Osteocyte (in vitro differentiated cells): Measurements from ENCODE around the gene ARHGEF37. TPM values are rescaled to one million over a fixed set of nuclear protein-coding genes. Genes with fewer than 3 reads are reported as not detected.

ENCODE experiments used
- DNase-seq: peaks from one replicate; pipeline ENCODE4 v3.0.0; 2021; ENCODE audit warnings: mixed read lengths; ENCODE audit not compliant: unreplicated experiment; ENCODE audit errors: extremely low spot score
- H3K27ac Mint-ChIP-seq: one replicate; pipeline ENCODE4 v1.8.0; 2021; ENCODE audit warnings: mild to moderate bottlenecking, mixed read lengths; ENCODE audit not compliant: unreplicated experiment
- H3K27me3 Mint-ChIP-seq: one replicate; pipeline ENCODE4 v1.8.0; 2021; ENCODE audit warnings: mixed read lengths; ENCODE audit not compliant: unreplicated experiment
- H3K36me3 Mint-ChIP-seq: one replicate; pipeline ENCODE4 v1.8.0; 2021; ENCODE audit warnings: mixed read lengths; ENCODE audit not compliant: unreplicated experiment
- H3K4me1 Mint-ChIP-seq: one replicate; pipeline ENCODE4 v1.8.0; 2021; ENCODE audit warnings: mixed read lengths; ENCODE audit not compliant: unreplicated experiment
- H3K4me3 Mint-ChIP-seq: one replicate; pipeline ENCODE4 v1.8.0; 2021; ENCODE audit warnings: mild to moderate bottlenecking, moderate library complexity, mixed read lengths; ENCODE audit not compliant: unreplicated experiment
- H3K9me3 Mint-ChIP-seq: one replicate; pipeline ENCODE4 v1.8.0; 2021; ENCODE audit warnings: mixed read lengths; ENCODE audit not compliant: unreplicated experiment
- total RNA-seq: library from RNA; stranded (reverse); gene quantifications from 2 replicates; pipeline ENCODE4 v1.2.1, GENCODE V29; 2021
- TF ChIP-seq, protein P1 (sequence below): fragments of 200-600 bp; sonication (generic); IDR thresholded peaks from 2 replicates; pipeline ENCODE4 v1.5.0; 2021; ENCODE audit warnings: antibody characterized with exemption, mild to moderate bottlenecking, moderate library complexity

ARHGEF37 gene
- total RNA-seq, 1 donor from 2014 or later = 8.9 TPM

DNA sequence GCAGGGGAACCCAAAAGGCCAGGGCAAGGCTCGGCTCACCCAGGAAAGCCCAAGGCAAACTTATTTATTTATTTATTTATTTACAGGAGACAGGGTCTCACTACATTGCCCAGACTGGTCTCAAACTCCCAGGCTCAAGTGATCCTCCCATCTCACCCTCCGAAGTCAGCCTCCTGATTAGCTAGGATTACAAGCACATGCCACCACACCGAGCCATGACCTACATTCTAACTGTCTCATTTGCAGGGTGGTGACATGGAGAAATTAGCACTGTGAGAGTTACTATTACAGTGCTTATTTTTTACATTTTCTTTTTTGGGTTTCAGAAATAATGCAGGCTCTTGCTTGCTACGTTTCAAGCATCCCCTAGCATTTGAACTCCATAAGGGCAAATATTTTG is 18.1 kb downstream of the ARHGEF37 start:
- Mint-ChIP-seq H3K4me3 (no peak overlapping the region), H3K36me3 (peaks cover 18% of the 10 kb centered on the region), H3K27ac (no peak overlapping the region), H3K27me3 (no peaks in the 10 kb centered on the region), H3K4me1 (peaks cover 26% of the 10 kb centered on the region), H3K9me3 (no peaks in the 10 kb centered on the region)
- TF ChIP-seq, protein P1, sequence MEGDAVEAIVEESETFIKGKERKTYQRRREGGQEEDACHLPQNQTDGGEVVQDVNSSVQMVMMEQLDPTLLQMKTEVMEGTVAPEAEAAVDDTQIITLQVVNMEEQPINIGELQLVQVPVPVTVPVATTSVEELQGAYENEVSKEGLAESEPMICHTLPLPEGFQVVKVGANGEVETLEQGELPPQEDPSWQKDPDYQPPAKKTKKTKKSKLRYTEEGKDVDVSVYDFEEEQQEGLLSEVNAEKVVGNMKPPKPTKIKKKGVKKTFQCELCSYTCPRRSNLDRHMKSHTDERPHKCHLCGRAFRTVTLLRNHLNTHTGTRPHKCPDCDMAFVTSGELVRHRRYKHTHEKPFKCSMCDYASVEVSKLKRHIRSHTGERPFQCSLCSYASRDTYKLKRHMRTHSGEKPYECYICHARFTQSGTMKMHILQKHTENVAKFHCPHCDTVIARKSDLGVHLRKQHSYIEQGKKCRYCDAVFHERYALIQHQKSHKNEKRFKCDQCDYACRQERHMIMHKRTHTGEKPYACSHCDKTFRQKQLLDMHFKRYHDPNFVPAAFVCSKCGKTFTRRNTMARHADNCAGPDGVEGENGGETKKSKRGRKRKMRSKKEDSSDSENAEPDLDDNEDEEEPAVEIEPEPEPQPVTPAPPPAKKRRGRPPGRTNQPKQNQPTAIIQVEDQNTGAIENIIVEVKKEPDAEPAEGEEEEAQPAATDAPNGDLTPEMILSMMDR = no peak
- DNase-seq = no peak

DNA sequence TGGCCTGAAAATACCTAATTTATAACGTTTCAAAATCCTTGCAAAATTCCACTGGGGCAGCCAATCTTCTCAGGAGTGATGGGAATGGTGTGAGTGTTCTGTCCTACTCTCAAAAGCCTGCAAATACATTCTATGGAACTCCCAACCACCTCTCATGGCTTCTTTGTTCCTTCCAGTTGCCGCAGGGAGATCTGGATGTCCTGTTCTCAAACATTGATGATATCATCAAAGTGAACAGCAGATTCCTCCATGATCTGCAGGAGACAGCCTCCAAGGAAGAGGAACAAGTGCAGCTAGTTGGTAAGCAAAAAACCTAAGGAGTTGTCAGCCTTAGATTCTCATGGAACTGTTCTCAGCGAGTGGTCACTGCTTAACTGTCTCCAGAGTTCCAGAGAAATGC is 19.6 kb downstream of the ARHGEF37 start:
- no peaks in the 10 kb centered on the region for H3K27me3 Mint-ChIP-seq
- peaks cover 18% of the 10 kb centered on the region for H3K36me3 Mint-ChIP-seq
- no peak overlapping the region for H3K4me3 Mint-ChIP-seq
- no peaks in the 10 kb centered on the region for H3K9me3 Mint-ChIP-seq
- H3K27ac Mint-ChIP-seq = no peak overlapping the region
- DNase-seq = no peak
- TF ChIP-seq, protein P1 = no peak
- H3K4me1 Mint-ChIP-seq = peaks cover 17% of the 10 kb centered on the region

DNA sequence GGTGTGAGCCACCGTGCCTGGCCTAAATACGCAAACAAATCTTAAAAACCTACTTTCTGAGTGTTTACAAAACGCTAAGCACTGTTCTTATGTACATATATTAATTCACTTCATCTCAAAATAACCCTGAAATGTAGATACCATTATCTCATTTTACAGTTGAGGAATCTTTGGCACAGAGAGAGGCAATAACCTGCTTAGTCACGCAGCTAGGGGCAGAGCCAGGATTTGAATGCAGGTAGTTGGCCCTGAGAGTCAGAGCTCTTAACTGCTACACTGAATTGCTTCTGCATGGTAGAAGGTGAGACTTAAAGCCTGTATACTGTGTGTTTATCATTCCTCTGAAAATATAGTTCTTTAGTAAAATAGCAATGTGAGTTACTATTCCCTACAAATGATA is 21.9 kb downstream of the ARHGEF37 start:
- no peak overlapping the region for H3K4me3 Mint-ChIP-seq
- H3K9me3 Mint-ChIP-seq = no peaks in the 10 kb centered on the region
- H3K36me3 Mint-ChIP-seq = peaks cover 18% of the 10 kb centered on the region
- H3K4me1 Mint-ChIP-seq = peaks cover 22% of the 10 kb centered on the region
- DNase-seq = no peak
- H3K27me3 Mint-ChIP-seq = no peaks in the 10 kb centered on the region
- H3K27ac Mint-ChIP-seq = peak overlapping the region; percentile 27
- TF ChIP-seq, protein P1 = no peak

DNA sequence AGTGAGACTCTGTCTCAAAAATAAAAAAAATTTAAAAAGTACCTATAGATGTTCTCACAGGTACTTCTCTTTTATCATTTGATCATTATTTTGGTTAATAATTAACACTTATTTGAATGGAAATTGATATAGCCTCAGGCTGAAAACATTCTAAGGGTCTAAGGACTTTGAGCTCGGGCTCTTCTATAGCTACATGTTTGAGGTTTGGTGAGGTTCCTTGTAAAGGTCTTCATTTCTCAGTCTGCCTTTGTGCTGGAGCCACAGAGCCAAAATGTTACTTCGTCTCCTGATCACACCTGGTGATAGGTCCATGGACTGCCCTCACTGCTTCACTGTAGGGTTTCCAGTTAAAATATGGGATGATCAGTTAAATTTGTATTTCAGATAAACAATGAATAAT is 22.6 kb downstream of the ARHGEF37 start:
- Mint-ChIP-seq H3K36me3 (peaks cover 15% of the 10 kb centered on the region), H3K4me1 (peaks cover 29% of the 10 kb centered on the region), H3K4me3 (no peak overlapping the region), H3K9me3 (no peaks in the 10 kb centered on the region), H3K27ac (no peak overlapping the region), H3K27me3 (no peaks in the 10 kb centered on the region)
- TF ChIP-seq, protein P1 = no peak
- DNase-seq = no peak

DNA sequence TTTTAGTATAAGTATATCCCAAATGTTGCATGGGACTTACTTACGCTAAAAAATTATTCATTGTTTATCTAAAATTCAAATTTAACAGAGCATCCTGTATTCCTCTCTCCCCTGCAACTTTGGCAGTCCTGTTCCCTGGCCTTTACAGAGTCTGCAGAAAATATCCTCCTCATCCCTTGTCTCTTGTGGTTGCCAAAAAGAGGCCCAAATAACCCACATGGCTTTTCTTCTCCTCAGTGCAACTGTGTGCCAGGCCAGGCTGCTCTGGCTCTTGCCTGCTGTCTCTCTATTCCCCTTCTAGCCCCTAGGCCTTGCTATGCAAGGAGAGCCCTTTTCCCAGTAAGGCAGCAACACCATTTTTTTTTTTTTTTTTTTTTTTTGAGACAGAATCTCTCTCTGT is 23.0 kb downstream of the ARHGEF37 start:
- DNase-seq = no peak
- TF ChIP-seq, protein P1 = no peak
- H3K9me3 Mint-ChIP-seq = no peaks in the 10 kb centered on the region
- no peak overlapping the region for H3K27ac Mint-ChIP-seq
- peaks cover 18% of the 10 kb centered on the region for H3K36me3 Mint-ChIP-seq
- H3K27me3 Mint-ChIP-seq = no peaks in the 10 kb centered on the region
- H3K4me3 Mint-ChIP-seq = no peak overlapping the region
- H3K4me1 Mint-ChIP-seq = peaks cover 33% of the 10 kb centered on the region
